Inferior parietal cortex (tissue), 1 donor: Measurements from ENCODE around the gene DST.
"Not testable (repeated sequence)": the region's sequence is repeated elsewhere in the genome, so short reads cannot be mapped to it uniquely, and the experiment has no call there.

Experiments used
- DNase-seq: peaks from one replicate; pipeline ENCODE4 v3.0.0-alpha.2; 2016; ENCODE audit errors: extremely low spot score

The DST gene

GRCh38 chr6:56517155-56517745 is 125.4 kb downstream of the DST start:
- DNase-seq = no peak

GRCh38 chr6:56516003-56516402 is 126.7 kb downstream of the DST start:
- DNase-seq = no peak

GRCh38 chr6:56515081-56515905 is 127.4 kb downstream of the DST start:
- no peak for DNase-seq

- DNase-seq = no peak
Observed at GRCh38 chr6:56514395-56514794, 128.3 kb downstream of the DST start.

- no peak for DNase-seq
Observed at GRCh38 chr6:56513631-56514030, 129.1 kb downstream of the DST start.

GRCh38 chr6:56511591-56511990 is 131.1 kb downstream of the DST start:
- no peak for DNase-seq

- DNase-seq = no peak
Observed at GRCh38 chr6:56510984-56511531, 131.6 kb downstream of the DST start.

GRCh38 chr6:56509031-56509430 is 133.7 kb downstream of the DST start:
- DNase-seq = no peak

GRCh38 chr6:56507517-56507916 is 135.2 kb downstream of the DST start:
- DNase-seq = no peak

- DNase-seq = no peak
Observed at GRCh38 chr6:56505512-56506260, 137.0 kb downstream of the DST start.

- DNase-seq = no peak
Observed at GRCh38 chr6:56501993-56502392, 140.7 kb downstream of the DST start.

- no peak for DNase-seq
Observed at GRCh38 chr6:56499095-56499494, 143.6 kb downstream of the DST start.

- DNase-seq = no peak
Observed at GRCh38 chr6:56497691-56498090, 145.0 kb downstream of the DST start.

GRCh38 chr6:56497240-56497639 is 145.4 kb downstream of the DST start:
- no peak for DNase-seq

GRCh38 chr6:56496650-56497049 is 146.0 kb downstream of the DST start:
- not testable (repeated sequence) for DNase-seq

- no peak for DNase-seq
Observed at GRCh38 chr6:56495654-56496053, 147.0 kb downstream of the DST start.

- no peak for DNase-seq
Observed at GRCh38 chr6:56491606-56492328, 150.9 kb downstream of the DST start.

- no peak for DNase-seq
Observed at GRCh38 chr6:56490993-56491392, 151.7 kb downstream of the DST start.

GRCh38 chr6:56489559-56489958 is 153.1 kb downstream of the DST start:
- DNase-seq = no peak

GRCh38 chr6:56488281-56488680 is 154.4 kb downstream of the DST start:
- no peak for DNase-seq

GRCh38 chr6:56486681-56487080 is 156.0 kb downstream of the DST start:
- DNase-seq = no peak

- DNase-seq = no peak
Observed at GRCh38 chr6:56484669-56485068, 158.0 kb downstream of the DST start.
